DND-41 (cell line): ENCODE measurements around the gene DCST1.

Experiments used
- CTCF ChIP-seq: IDR thresholded peaks from 2 replicates; pipeline ENCODE4 v1.5.1; 2012; ENCODE audit warnings: borderline replicate concordance, low read length, moderate library complexity, mild to moderate bottlenecking; ENCODE audit not compliant: poor library complexity, severe bottlenecking; ENCODE audit errors: extremely low read depth
- EZH2 ChIP-seq: IDR thresholded peaks from 3 replicates; pipeline ENCODE4 v1.6.1; 2012; ENCODE audit warnings: borderline replicate concordance, low read depth, mild to moderate bottlenecking, moderate library complexity, low read length, inconsistent platforms; ENCODE audit not compliant: severe bottlenecking

GRCh38 chr1:155009742-155010141, 23.9 kb upstream of the DCST1 start:
- no peak for TF ChIP-seq CTCF
- TF ChIP-seq EZH2 = no peak
